ENCODE measurements around the gene CCDC69. TPM values are rescaled to one million over a fixed set of nuclear protein-coding genes. Genes with fewer than 3 reads are reported as not detected.
A peak's percentile ranks its signal among the peaks of the same experiment; 100 is the strongest.

The CCDC69 gene
- total and polyA plus RNA-seq, 10 of the 15 experiments (the other 5 are each of a cell fraction or from before 2014, with no cell fraction given), result 13.5 to 106 (median 70.1) TPM

DNA sequence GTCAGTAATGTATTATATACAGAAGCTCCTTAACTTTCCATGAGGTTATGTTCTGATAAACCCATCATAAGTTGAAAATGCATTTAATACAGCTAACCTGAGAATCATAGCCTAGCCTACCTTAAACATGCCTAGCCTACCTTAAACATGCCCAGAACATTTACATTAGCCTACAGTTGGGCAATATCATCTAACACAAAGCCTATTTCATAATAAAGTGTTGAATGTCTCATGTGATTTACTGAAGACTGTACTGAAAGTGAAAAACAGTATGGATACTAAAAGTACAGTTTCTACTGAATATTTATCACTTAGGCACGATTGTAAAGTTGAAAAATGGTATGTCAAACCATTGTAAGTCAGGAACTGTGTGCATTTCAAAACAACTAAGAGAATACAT is 30.7 kb upstream of the CCDC69 start (continued):
- TF ChIP-seq, protein P1, sequence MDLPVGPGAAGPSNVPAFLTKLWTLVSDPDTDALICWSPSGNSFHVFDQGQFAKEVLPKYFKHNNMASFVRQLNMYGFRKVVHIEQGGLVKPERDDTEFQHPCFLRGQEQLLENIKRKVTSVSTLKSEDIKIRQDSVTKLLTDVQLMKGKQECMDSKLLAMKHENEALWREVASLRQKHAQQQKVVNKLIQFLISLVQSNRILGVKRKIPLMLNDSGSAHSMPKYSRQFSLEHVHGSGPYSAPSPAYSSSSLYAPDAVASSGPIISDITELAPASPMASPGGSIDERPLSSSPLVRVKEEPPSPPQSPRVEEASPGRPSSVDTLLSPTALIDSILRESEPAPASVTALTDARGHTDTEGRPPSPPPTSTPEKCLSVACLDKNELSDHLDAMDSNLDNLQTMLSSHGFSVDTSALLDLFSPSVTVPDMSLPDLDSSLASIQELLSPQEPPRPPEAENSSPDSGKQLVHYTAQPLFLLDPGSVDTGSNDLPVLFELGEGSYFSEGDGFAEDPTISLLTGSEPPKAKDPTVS (IDR thresholded peaks at IDR 0.05; ENCODE audit: low read depth, low read length), result no peak

DNA sequence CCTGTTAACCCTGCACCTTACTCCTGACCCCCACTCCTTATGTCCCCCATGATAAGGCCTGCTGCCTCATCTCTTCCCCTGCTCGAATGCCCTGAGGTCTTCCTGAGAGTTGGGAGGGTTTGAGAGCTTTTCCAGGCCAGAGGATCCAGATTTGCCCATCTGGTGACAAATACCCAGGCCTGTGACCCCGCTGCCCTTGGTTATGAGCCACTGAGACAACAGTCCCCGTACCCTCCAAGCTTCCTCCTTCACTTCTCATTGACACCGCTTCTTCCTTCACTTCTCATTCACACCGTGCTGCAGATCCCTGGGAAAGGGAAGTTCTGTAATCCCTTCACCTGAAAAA is 29.7 kb upstream of the CCDC69 start:
- in situ Hi-C loops (cut with MboI), result no loop called here
- POLR2A ChIA-PET, result interaction anchor here (1.1 to 8.5 kb wide), 10 partner anchors 12 to 628 kb away, joined by 3 to 216 read pairs (median 8); partner anchors contain the start of genes ANXA6 and CCDC69
- WGBS (ENCODE audit: insufficient coverage, insufficient replicate concordance, low lambda C conversion rate, missing lambda C conversion rate), result 4% methylated on average over 5 of the region's 5 CpGs
- SMC1A ChIA-PET (ENCODE audit: uncharacterized antibody, unreplicated experiment), result interaction anchor here (1.0 to 10.0 kb wide), 10 partner anchors 14 to 202 kb away, joined by 3 to 227 read pairs (median 6); partner anchors contain the start of gene CCDC69
- RAD21 ChIA-PET (ENCODE audit: unreplicated experiment), result interaction anchor here (0.9 to 9.4 kb wide), 14 partner anchors 13 to 172 kb away, joined by 3 to 156 read pairs (median 10); partner anchors contain the start of gene CCDC69
- H3K9me3 ChIP-seq (replicated peaks; ENCODE audit: control insufficient read depth, insufficient read depth, low read length), result no peaks in the 10 kb centered on the region
- peak overlapping the region; percentile 69 for H3K27ac ChIP-seq (ENCODE audit: control insufficient read depth, insufficient read depth)
- H3K4me2 ChIP-seq (ENCODE audit: control insufficient read depth, insufficient read depth), result peak overlapping the region; percentile 46
- peaks cover 30% of the 10 kb centered on the region for H3K4me1 ChIP-seq (ENCODE audit: control insufficient read depth, insufficient read depth, low read length)
- no peaks in the 10 kb centered on the region for H3K36me3 ChIP-seq (ENCODE audit: control insufficient read depth in 2 of 2, insufficient read depth in 2 of 2, low read length in 1 of 2)
- H3K79me2 ChIP-seq (ENCODE audit: control insufficient read depth, insufficient read depth, low read length), result peaks cover 56% of the 10 kb centered on the region
- FAIRE-seq (no peak), ATAC-seq (no peak), DNase-seq (ENCODE audit: low read depth, low spot score) (no peak)
- no peaks in the 10 kb centered on the region for H4K20me1 ChIP-seq (ENCODE audit: control insufficient read depth, insufficient read depth)
- CTCF ChIA-PET, result interaction anchor here (0.7 to 6.2 kb wide), 9 partner anchors 14 to 205 kb away, joined by 3 to 62 read pairs (median 6); partner anchors contain the start of gene CCDC69
- H3K9ac ChIP-seq (ENCODE audit: control insufficient read depth, insufficient read depth, low read length), result peak overlapping the region; percentile 75
- H3K4me3 ChIP-seq, result peak overlapping the region; percentile 98
- no peaks in the 10 kb centered on the region for H3K27me3 ChIP-seq (replicated peaks in 1 of 2; ENCODE audit: control insufficient read depth in 2 of 2, insufficient read depth in 2 of 2, low read length in 1 of 2)
- H2AFZ ChIP-seq (ENCODE audit: control insufficient read depth, low read depth, low read length), result no peak overlapping the region
- TF ChIP-seq CHD1 (IDR thresholded peaks at IDR 0.05; ENCODE audit: low read depth, low read length), result 0 out of 2 replicates have a peak, but pooled peaks have one; percentile 27
- peak; percentile 0; the same call in 1 of the 2 replicates for TF ChIP-seq GATAD2B (conservative IDR thresholded peaks at IDR 0.05; ENCODE audit: low read depth)
- no peak for TF ChIP-seq ATF7 (IDR thresholded peaks at IDR 0.05; ENCODE audit: low read depth)
- no TSS peak for BruUV-seq (replicated peaks)
- intact Hi-C loops (cut with micrococcal nuclease; ENCODE audit: unreplicated experiment), result loop anchor here (2.0 to 10.0 kb wide), 4 partner anchors 39 to 519 kb away; partner anchors contain the start of genes ANXA6 and G3BP1

Measured in GM12878 (cell line).